H1 (cell line): Measurements from ENCODE around the gene ROR1. TPM values are rescaled to one million over a fixed set of nuclear protein-coding genes. Genes with fewer than 3 reads are reported as not detected.
A peak's percentile ranks its signal among the peaks of the same experiment; 100 is the strongest.

Experiments used
- CTCF ChIA-PET: fragments of 300-600 bp; sonication (Branson Sonifier 250); formaldehyde crosslinking; loops from one replicate; lab custom pipeline; 2021; ENCODE audit not compliant: partially characterized antibody; lab: Charles Lee
- POLR2A ChIA-PET: fragments of 300-600 bp; sonication (Branson Sonifier 250); formaldehyde crosslinking; loops from one replicate; lab custom pipeline; 2021; ENCODE audit warnings: inconsistent platforms; ENCODE audit not compliant: partially characterized antibody; lab: Charles Lee
- DNase-seq, 2 experiments: peaks; one replicate each; pipeline versions ENCODE4 v3.0.0 to v3.0.0-alpha.2; 2010 to 2022; ENCODE audit warnings: low spot score in 2 of 2, low read depth in 1 of 2, mixed read lengths in 1 of 2
- FAIRE-seq: peaks from 2 replicates; lab custom pipeline; 2011; peaks lifted over from hg19 to GRCh38; lab: Jason Lieb, UNC
- H2AFZ ChIP-seq: 2 replicates; pipeline ENCODE4 v1.8.1; 2012; ENCODE audit warnings: low read length, inconsistent platforms
- H2AK5ac ChIP-seq: 2 replicates; pipeline ENCODE4 v1.6.1; 2013; ENCODE audit warnings: low read depth, low read length
- H2BK120ac ChIP-seq: replicated peaks from 2 replicates; pipeline ENCODE3; 2013; ENCODE audit warnings: low read depth, low read length, inconsistent platforms
- H2BK12ac ChIP-seq: 2 replicates; pipeline ENCODE4 v1.6.1; 2013; ENCODE audit warnings: low read depth, low read length
- H2BK15ac ChIP-seq: 2 replicates; pipeline ENCODE4 v1.6.1; 2013; ENCODE audit warnings: low read length
- H2BK20ac ChIP-seq: 2 replicates; pipeline ENCODE4 v1.6.1; 2013; ENCODE audit warnings: low read length
- H2BK5ac ChIP-seq: 2 replicates; pipeline ENCODE4 v1.6.1; 2013; ENCODE audit warnings: low read depth, low read length
- H3K14ac ChIP-seq: 2 replicates; pipeline ENCODE4 v1.6.1; 2013; ENCODE audit warnings: inconsistent platforms; ENCODE audit not compliant: insufficient read length
- H3K18ac ChIP-seq: 2 replicates; pipeline ENCODE4 v1.6.1; 2013; ENCODE audit warnings: low read length; ENCODE audit errors: extremely low read depth
- H3K23ac ChIP-seq: 2 replicates; pipeline ENCODE4 v1.6.1; 2013; ENCODE audit warnings: inconsistent platforms; ENCODE audit not compliant: insufficient read length
- H3K23me2 ChIP-seq: 2 replicates; pipeline ENCODE4 v1.6.1; 2013; ENCODE audit warnings: low read depth, low read length
- H3K27ac ChIP-seq: 2 replicates; pipeline ENCODE4 v1.6.1; 2011; ENCODE audit warnings: low read depth, low read length, inconsistent platforms
- H3K27me3 ChIP-seq, 4 experiments: replicated peaks in 1 of 4; 1 replicate in 1 of 4; 2 replicates in 3 of 4; pipeline versions ENCODE4 v1.6.1 to v1.8.1; 2011 to 2013; ENCODE audit warnings: low read length in 3 of 4, mild to moderate bottlenecking in 3 of 4, inconsistent platforms in 2 of 4, mixed read lengths in 2 of 4, moderate library complexity in 1 of 4; ENCODE audit not compliant: control insufficient read depth in 3 of 4, insufficient read depth in 3 of 4; ENCODE audit errors: extremely low read depth in 1 of 4
- H3K36me3 ChIP-seq, 4 experiments: 2 replicates each; pipeline versions ENCODE4 v1.6.1 to v1.8.1; 2011 to 2013; ENCODE audit warnings: mild to moderate bottlenecking in 4 of 4, low read length in 3 of 4, moderate library complexity in 2 of 4, control low read depth in 1 of 4, inconsistent platforms in 1 of 4; ENCODE audit not compliant: insufficient read depth in 4 of 4, control insufficient read depth in 2 of 4
- H3K4ac ChIP-seq: replicated peaks from 2 replicates; pipeline ENCODE3; 2013; ENCODE audit warnings: low read length, low read depth, mixed read lengths, inconsistent platforms; ENCODE audit not compliant: insufficient read length
- H3K4me1 ChIP-seq, 4 experiments: replicated peaks in 1 of 4; 1 replicate in 1 of 4; 2 replicates in 3 of 4; pipeline versions ENCODE4 v1.6.1 to v1.8.1; 2011 to 2013; ENCODE audit warnings: low read length in 3 of 4, inconsistent platforms in 2 of 4, mixed read lengths in 1 of 4; ENCODE audit not compliant: insufficient read depth in 4 of 4, control insufficient read depth in 3 of 4
- H3K4me2 ChIP-seq, 2 experiments: 2 replicates each; pipeline versions ENCODE4 v1.6.1 to v1.8.1; 2011 to 2013; ENCODE audit warnings: low read depth in 2 of 2, low read length in 2 of 2, control low read depth in 1 of 2, inconsistent platforms in 1 of 2, mild to moderate bottlenecking in 1 of 2; ENCODE audit not compliant: insufficient read depth in 1 of 2
- H3K4me3 ChIP-seq, 4 experiments: fragments of 200-600, 300-600 bp in 1 of 4; sonication (generic), shearing (Covaris generic), sonication (Bioruptor Twin) in 1 of 4; 2 replicates each; pipeline versions ENCODE4 v1.5.1 to v1.8.1; 2011 to 2016; ENCODE audit warnings: low read length in 4 of 4, low read depth in 3 of 4, control low read depth in 2 of 4, inconsistent platforms in 2 of 4, mild to moderate bottlenecking in 2 of 4, mixed read lengths in 1 of 4, moderate library complexity in 1 of 4; ENCODE audit not compliant: insufficient read depth in 2 of 4; ENCODE audit errors: extremely low read depth in 1 of 4
- H3K56ac ChIP-seq: replicated peaks from 2 replicates; pipeline ENCODE3; 2013; ENCODE audit warnings: low read depth, mild to moderate bottlenecking, mixed read lengths, low read length, inconsistent platforms; ENCODE audit not compliant: insufficient read length
- H3K79me1 ChIP-seq: 2 replicates; pipeline ENCODE4 v1.6.1; 2013; ENCODE audit warnings: low read depth, low read length, control low read depth
- H3K79me2 ChIP-seq, 2 experiments: 2 replicates each; pipeline versions ENCODE4 v1.6.1 to v1.8.1; 2012 to 2013; ENCODE audit warnings: low read length in 2 of 2, mild to moderate bottlenecking in 2 of 2, inconsistent platforms in 1 of 2; ENCODE audit not compliant: insufficient read depth in 2 of 2, control insufficient read depth in 1 of 2
- H3K9ac ChIP-seq, 4 experiments: replicated peaks in 1 of 4; 1 replicate in 1 of 4; 2 replicates in 3 of 4; pipeline versions ENCODE4 v1.6.1 to v1.8.1; 2011 to 2013; ENCODE audit warnings: low read depth in 3 of 4, low read length in 3 of 4, control low read depth in 2 of 4, mild to moderate bottlenecking in 2 of 4, moderate library complexity in 2 of 4, inconsistent platforms in 1 of 4; ENCODE audit errors: extremely low read depth in 1 of 4
- H3K9me3 ChIP-seq, 2 experiments: 2 replicates each; pipeline versions ENCODE4 v1.6.1 to v1.8.1; 2012 to 2013; ENCODE audit warnings: mild to moderate bottlenecking in 2 of 2, moderate library complexity in 2 of 2, control low read depth in 1 of 2, inconsistent platforms in 1 of 2, low read depth in 1 of 2, low read length in 1 of 2, mixed read lengths in 1 of 2; ENCODE audit not compliant: insufficient read depth in 2 of 2
- H4K20me1 ChIP-seq, 2 experiments: replicated peaks in 1 of 2; 2 replicates each; pipeline versions ENCODE3 to v1.8.1; 2011 to 2013; ENCODE audit warnings: inconsistent platforms in 2 of 2, low read length in 2 of 2, mild to moderate bottlenecking in 1 of 2; ENCODE audit not compliant: insufficient read depth in 2 of 2, control insufficient read depth in 1 of 2
- H4K5ac ChIP-seq: 2 replicates; pipeline ENCODE4 v1.6.1; 2013; ENCODE audit warnings: low read length, low read depth, mixed read lengths, inconsistent platforms; ENCODE audit not compliant: insufficient read length
- H4K8ac ChIP-seq: 2 replicates; pipeline ENCODE4 v1.8.0; 2013; ENCODE audit warnings: mild to moderate bottlenecking, moderate library complexity, low read length, inconsistent platforms; ENCODE audit not compliant: insufficient read depth; ENCODE audit errors: extremely low read depth
- H4K91ac ChIP-seq: replicated peaks from 2 replicates; pipeline ENCODE3; 2013; ENCODE audit warnings: low read length, mixed read lengths, inconsistent platforms; ENCODE audit not compliant: insufficient read length
- RNF2 ChIP-seq: fragments of 200-900, 300-1000 bp; sonication (generic); IDR thresholded peaks from 2 replicates; pipeline ENCODE4 v1.7.1; 2016; ENCODE audit warnings: borderline replicate concordance, low read depth, mild to moderate bottlenecking, antibody characterized with exemption, low read length; ENCODE audit not compliant: poor library complexity, severe bottlenecking; ENCODE audit errors: missing control alignments
- TAF7 ChIP-seq: optimal IDR thresholded peaks from 2 replicates; pipeline ENCODE3; 2011; ENCODE audit warnings: low read depth, mild to moderate bottlenecking, inconsistent platforms, low read length, moderate library complexity, borderline replicate concordance
- WGBS, 2 experiments: shearing (Covaris generic) in 1 of 2; methylation state at CpG; one replicate each; pipeline versions ENCODE4 v1.1.6 to v1.1.7; 2013 to 2015; ENCODE audit warnings: low lambda C conversion rate in 2 of 2, mixed read lengths in 2 of 2, inconsistent platforms in 1 of 2, low coverage in 1 of 2, missing lambda C conversion rate in 1 of 2; ENCODE audit not compliant: insufficient replicate concordance in 2 of 2, insufficient coverage in 1 of 2, insufficient read length in 1 of 2; ENCODE audit errors: extremely low coverage in 1 of 2, missing lambda C conversion rate in 1 of 2; 5-methylcytosine and 5-hydroxymethylcytosine counted together
- polyA plus RNA-seq, 7 experiments: library from polyadenylated mRNA; depleted of rRNA in 3 of 7; stranded (reverse) in 5 of 7; unstranded in 2 of 7; fragments of >200 nt in 5 of 7; fragments of 200-250 nt in 2 of 7; gene quantifications; 1 replicate in 5 of 7; 2 replicates in 1 of 7; 4 replicates in 1 of 7; pipeline versions ENCODE4 v1.2.1 to v1.2.3, GENCODE V29; 2011 to 2013; ENCODE audit warnings: missing spikeins in 2 of 7, mixed read lengths in 2 of 7
- total RNA-seq: library from RNA; stranded (reverse); fragmentation: NEBNext Ultra II Directional; extraction: Animal tissue kit (Norgen Biotek cat#: 25700); gene quantifications from 2 replicates; pipeline ENCODE4 v1.2.1, GENCODE V29; 2021

Gene ROR1
- total and polyA plus RNA-seq, 2 of the 8 experiments (the other 6 are each of a cell fraction or from before 2014, with no cell fraction given): 33.6 to 73.6 TPM

GRCh38 chr1:64046243-64046642, 272.4 kb downstream of the ROR1 start:
- Histone ChIP-seq H2AK5ac (no peak overlapping the region), H4K5ac (no peak overlapping the region), H2AFZ (no peak overlapping the region), H2BK5ac (peak overlapping the region; percentile 69; the same call in 1 of the 2 replicates), H3K27me3 (no peaks in the 10 kb centered on the region), H3K4ac (no peak overlapping the region), H3K9ac (no peak overlapping the region; a peak in 1 of 7 replicates), H3K14ac (no peak overlapping the region), H4K91ac (no peak overlapping the region), H3K4me3 (peak overlapping the region in 1 of 4 experiments; percentile 20; a peak in 1 of 8 replicates), H3K23me2 (no peaks in the 10 kb centered on the region), H3K23ac (no peak overlapping the region), H2BK15ac (0 out of 2 replicates have a peak overlapping the region, but pooled peaks have one; percentile 61), H4K8ac (no peak overlapping the region), H2BK20ac (no peak overlapping the region), H4K20me1 (peaks cover 5 to 8% of the 10 kb centered on the region in 2 experiments), H2BK120ac (no peak overlapping the region), H3K27ac (0 out of 2 replicates have a peak overlapping the region, but pooled peaks have one; percentile 14), H2BK12ac (peak overlapping the region; percentile 82; the same call in 1 of the 2 replicates), H3K9me3 (no peaks in the 10 kb centered on the region), H3K18ac (no peak overlapping the region), H3K4me2 (peak overlapping the region; percentile 45 to 59; a peak in 3 of 4 replicates), H3K36me3 (peaks cover 0 to 5% (median 0%) of the 10 kb centered on the region in 4 experiments; a peak in 1 of 8 replicates), H3K79me2 (peaks cover 0 to 64% of the 10 kb centered on the region in 2 experiments; a peak in 2 of 4 replicates), H3K56ac (no peak overlapping the region), H3K4me1 (peaks cover 3 to 21% (median 16%) of the 10 kb centered on the region in 4 experiments), H3K79me1 (peaks cover 10% of the 10 kb centered on the region; the same call in 1 of the 2 replicates)
- ChIA-PET CTCF (interaction anchor here (0.9 to 1.7 kb wide), 5 partner anchors 15 to 372 kb away, joined by 3 to 4 read pairs (median 3); no protein-coding TSS in a partner anchor), POLR2A (no interaction called here)
- TF ChIP-seq RNF2: no peak
- no peak for TF ChIP-seq TAF7
- WGBS, 2 experiments: 52% methylated on average over 2 of the region's 2 CpGs; no CpG with 5 or more reads in 1 of the 2 experiments
- FAIRE-seq (peak; percentile 32), DNase-seq (no peak)
